Thoracic aorta (tissue), 2 donors: ENCODE results near the gene HNRNPH2. TPM values are rescaled to one million over a fixed set of nuclear protein-coding genes. Genes with fewer than 3 reads are reported as not detected.

Experiments used
- ATAC-seq: fragments of 150-250 bp; one replicate; pipeline ENCODE4 v1.8.0; 2017; ENCODE audit warnings: low read depth; ENCODE audit not compliant: insufficient number of reproducible peaks, low FRiP score
- DNase-seq: peaks from one replicate; pipeline ENCODE4 v3.0.0-alpha.2; 2020; ENCODE audit warnings: low spot score
- H3K27ac ChIP-seq, 2 donors: fragments of 200-600 bp; sonication (generic); 1 replicate in 1 of 2; 2 replicates in 1 of 2; pipeline ENCODE4 v1.5.1; 2016; ENCODE audit warnings: mild to moderate bottlenecking in 2 of 2, moderate library complexity in 2 of 2
- H3K27me3 ChIP-seq: fragments of 200-600 bp; sonication (generic); replicated peaks from 2 replicates; pipeline ENCODE4 v1.6.0; 2016; ENCODE audit warnings: mild to moderate bottlenecking; ENCODE audit not compliant: insufficient read depth
- H3K36me3 ChIP-seq: fragments of 200-600 bp; sonication (generic); one replicate; pipeline ENCODE4 v1.5.1; 2016
- H3K4me1 ChIP-seq, 2 donors: fragments of 200-600 bp; sonication (generic); 1 replicate in 1 of 2; 2 replicates in 1 of 2; pipeline versions ENCODE4 v1.5.1 to v1.6.0; 2016; ENCODE audit warnings: low read depth in 2 of 2, mild to moderate bottlenecking in 1 of 2; ENCODE audit not compliant: control insufficient read depth in 1 of 2
- H3K4me3 ChIP-seq: fragments of 200-600 bp; sonication (generic); 2 replicates; pipeline ENCODE4 v1.5.1; 2016; ENCODE audit warnings: mild to moderate bottlenecking
- H3K9me3 ChIP-seq: fragments of 200-600 bp; sonication (generic); 2 replicates; pipeline ENCODE4 v1.5.1; 2016
- CTCF ChIP-seq: fragments of 200-600 bp; sonication (generic); IDR thresholded peaks from one replicate; pipeline ENCODE4 v1.5.1; 2019; ENCODE audit warnings: antibody characterized with exemption
- total RNA-seq, 2 donors: library from RNA; depleted of rRNA; stranded (reverse); fragments of >200 nt; gene quantifications; one replicate each; pipeline versions ENCODE4 v1.1.0 to v1.2.3, GENCODE V29; 2016

HNRNPH2 gene
- total RNA-seq, 2 donors from 2014 or later, result 24.9 to 45.6 TPM

GRCh38 chrX:101429934-101430333 is 21.9 kb downstream of the HNRNPH2 start:
- Histone ChIP-seq H3K9me3 (no peaks in the 10 kb centered on the region), H3K27me3 (no peaks in the 10 kb centered on the region), H3K27ac (no peak overlapping the region), H3K4me3 (no peak overlapping the region), H3K4me1 (no peaks in the 10 kb centered on the region), H3K36me3 (no peaks in the 10 kb centered on the region)
- ATAC-seq (no peak), DNase-seq (no peak)
- TF ChIP-seq CTCF, result no peak

- Histone ChIP-seq H3K27ac (no peak overlapping the region), H3K4me1 (no peaks in the 10 kb centered on the region), H3K36me3 (no peaks in the 10 kb centered on the region), H3K9me3 (no peaks in the 10 kb centered on the region), H3K27me3 (no peaks in the 10 kb centered on the region), H3K4me3 (no peak overlapping the region)
- ATAC-seq (no peak), DNase-seq (no peak)
- TF ChIP-seq CTCF, result no peak
Measured at GRCh38 chrX:101430457-101431078, 22.5 kb downstream of the HNRNPH2 start.

- peaks cover 11% of the 10 kb centered on the region for H3K36me3 ChIP-seq
- no peak for ATAC-seq
- no peaks in the 10 kb centered on the region for H3K4me1 ChIP-seq
- TF ChIP-seq CTCF, result no peak
- no peaks in the 10 kb centered on the region for H3K27me3 ChIP-seq
- no peak for DNase-seq
- no peak overlapping the region for H3K27ac ChIP-seq
- no peaks in the 10 kb centered on the region for H3K9me3 ChIP-seq
- H3K4me3 ChIP-seq, result no peak overlapping the region
Measured at GRCh38 chrX:101442085-101442484, 34.1 kb downstream of the HNRNPH2 start.

- Histone ChIP-seq H3K4me1 (no peaks in the 10 kb centered on the region), H3K9me3 (no peaks in the 10 kb centered on the region), H3K4me3 (no peak overlapping the region), H3K27ac (no peak overlapping the region), H3K36me3 (peaks cover 9% of the 10 kb centered on the region), H3K27me3 (no peaks in the 10 kb centered on the region)
- DNase-seq (no peak), ATAC-seq (no peak)
- TF ChIP-seq CTCF, result no peak
Measured at GRCh38 chrX:101449279-101449678, 41.3 kb downstream of the HNRNPH2 start.

GRCh38 chrX:101450085-101450484 is 42.1 kb downstream of the HNRNPH2 start:
- no peak for ATAC-seq
- H3K27ac ChIP-seq, result no peak overlapping the region
- H3K9me3 ChIP-seq, result no peaks in the 10 kb centered on the region

More at GRCh38 chrX:101450085-101450484, 42.1 kb downstream of the HNRNPH2 start:
- no peak for TF ChIP-seq CTCF
- DNase-seq, result no peak
- no peaks in the 10 kb centered on the region for H3K4me1 ChIP-seq
- H3K36me3 ChIP-seq, result peaks cover 9% of the 10 kb centered on the region
- H3K4me3 ChIP-seq, result no peak overlapping the region
- H3K27me3 ChIP-seq, result no peaks in the 10 kb centered on the region
